ENCODE data around the gene TREML4. TPM values are rescaled to one million over a fixed set of nuclear protein-coding genes. Genes with fewer than 3 reads are reported as not detected.
A peak's percentile ranks its signal among the peaks of the same experiment; 100 is the strongest.

The TREML4 gene
- total and polyA plus RNA-seq, 4 donors, result 0.49 TPM; not detected in 3

- Histone ChIP-seq H3K27me3 (ENCODE audit: control insufficient read depth in 1 of 2, insufficient read depth in 2 of 2, low read length in 1 of 2) (no peaks in the 10 kb centered on the region), H3K27ac (ENCODE audit: low read depth in 1 of 2, low read length in 2 of 2) (no peak within 1 kb of the TSS), H3K4me1 (ENCODE audit: control insufficient read depth in 1 of 2, insufficient read depth in 2 of 2, low read length in 2 of 2) (no peaks in the 10 kb centered on the region), H3K36me3 (ENCODE audit: control insufficient read depth in 1 of 2, insufficient read depth in 2 of 2, low read length in 1 of 2) (no peaks in the 10 kb centered on the region), H3K4me3 (ENCODE audit: low read length in 2 of 2) (no peak within 1 kb of the TSS), H3K9me3 (ENCODE audit: control insufficient read depth, low read length) (no peaks in the 10 kb centered on the region)
- WGBS, 2 donors, result 74 to 80% methylated on average over 12 of the region's 12 CpGs
- ATAC-seq (ENCODE audit: low FRiP score) (peak; percentile 24), DNase-seq (no peak)
- intact Hi-C loops (cut with DNase I), result no loop called here
Measured at GRCh38 chr6:41200901-41201763, 27.0 kb upstream of the TREML4 start, which contains the start of gene TREML2. TSS of gene TREML2 (minus strand) at chr6:41201149. CDS start at chr6:41201008, 141 bp downstream.

DNA sequence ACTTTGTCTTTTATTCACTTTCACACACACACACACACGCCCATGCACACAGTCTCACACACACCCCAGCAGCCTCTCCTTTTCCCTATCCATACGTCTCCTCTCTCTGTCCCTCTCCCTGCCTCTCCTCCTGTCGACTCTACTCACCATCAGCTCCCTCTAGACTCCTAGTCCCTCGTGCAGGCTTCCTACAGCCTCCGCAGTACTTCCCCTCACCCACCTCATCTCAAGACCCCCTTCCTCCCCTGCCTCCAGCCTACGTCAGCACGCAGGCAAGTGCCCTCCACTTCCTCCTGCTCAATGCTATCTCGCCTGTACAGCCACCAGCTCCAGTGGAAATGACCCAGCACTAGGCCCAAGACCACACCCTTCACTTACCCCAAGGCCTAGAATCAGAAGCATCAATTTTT lies 26.4 kb upstream of the TREML4 start:
- no peak overlapping the region for H3K4me3 ChIP-seq (ENCODE audit: low read length in 2 of 2)
- intact Hi-C loops (cut with DNase I), result no loop called here
- no peaks in the 10 kb centered on the region for H3K4me1 ChIP-seq (ENCODE audit: control insufficient read depth in 1 of 2, insufficient read depth in 2 of 2, low read length in 2 of 2)
- WGBS, 2 donors, result 64 to 72% methylated on average over 8 of the region's 8 CpGs
- DNase-seq (no peak), ATAC-seq (ENCODE audit: low FRiP score) (no peak)
- H3K27me3 ChIP-seq (ENCODE audit: control insufficient read depth in 1 of 2, insufficient read depth in 2 of 2, low read length in 1 of 2), result no peaks in the 10 kb centered on the region
- no peaks in the 10 kb centered on the region for H3K9me3 ChIP-seq (ENCODE audit: control insufficient read depth, low read length)
- H3K36me3 ChIP-seq (ENCODE audit: control insufficient read depth in 1 of 2, insufficient read depth in 2 of 2, low read length in 1 of 2), result no peaks in the 10 kb centered on the region
- H3K27ac ChIP-seq (ENCODE audit: low read depth in 1 of 2, low read length in 2 of 2), result no peak overlapping the region

DNA sequence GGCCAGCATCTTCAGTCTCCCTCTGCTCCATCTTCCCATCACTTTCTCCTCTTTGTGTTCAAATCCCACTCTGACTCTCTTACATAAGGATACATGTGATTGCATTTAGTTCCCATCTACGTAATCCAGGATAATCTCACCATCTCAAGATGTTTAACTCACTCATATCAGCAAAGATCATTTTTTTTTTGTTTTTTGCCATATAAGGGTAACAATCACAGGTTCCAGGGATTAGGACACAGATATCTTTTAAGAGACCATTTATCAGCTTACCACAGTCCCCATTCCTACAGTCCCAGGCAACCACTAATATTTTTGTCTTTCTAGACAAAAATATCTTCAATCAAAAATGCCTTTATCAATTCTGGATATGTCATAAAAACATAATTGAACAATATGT lies 24.0 kb upstream of the TREML4 start:
- ATAC-seq (ENCODE audit: low FRiP score) (no peak), DNase-seq (no peak)
- no peaks in the 10 kb centered on the region for H3K27me3 ChIP-seq (ENCODE audit: control insufficient read depth in 1 of 2, insufficient read depth in 2 of 2, low read length in 1 of 2)
- H3K9me3 ChIP-seq (ENCODE audit: control insufficient read depth, low read length), result no peaks in the 10 kb centered on the region
- whole genome bisulfite sequencing, 2 donors, result 68 to 74% methylated on average over 1 of the region's 1 CpG
- no peak overlapping the region for H3K27ac ChIP-seq (ENCODE audit: low read depth in 1 of 2, low read length in 2 of 2)
- intact Hi-C loops (cut with DNase I), result no loop called here
- H3K36me3 ChIP-seq (ENCODE audit: control insufficient read depth in 1 of 2, insufficient read depth in 2 of 2, low read length in 1 of 2), result no peaks in the 10 kb centered on the region
- no peak overlapping the region for H3K4me3 ChIP-seq (ENCODE audit: low read length in 2 of 2)
- H3K4me1 ChIP-seq (ENCODE audit: control insufficient read depth in 1 of 2, insufficient read depth in 2 of 2, low read length in 2 of 2), result no peaks in the 10 kb centered on the region

DNA sequence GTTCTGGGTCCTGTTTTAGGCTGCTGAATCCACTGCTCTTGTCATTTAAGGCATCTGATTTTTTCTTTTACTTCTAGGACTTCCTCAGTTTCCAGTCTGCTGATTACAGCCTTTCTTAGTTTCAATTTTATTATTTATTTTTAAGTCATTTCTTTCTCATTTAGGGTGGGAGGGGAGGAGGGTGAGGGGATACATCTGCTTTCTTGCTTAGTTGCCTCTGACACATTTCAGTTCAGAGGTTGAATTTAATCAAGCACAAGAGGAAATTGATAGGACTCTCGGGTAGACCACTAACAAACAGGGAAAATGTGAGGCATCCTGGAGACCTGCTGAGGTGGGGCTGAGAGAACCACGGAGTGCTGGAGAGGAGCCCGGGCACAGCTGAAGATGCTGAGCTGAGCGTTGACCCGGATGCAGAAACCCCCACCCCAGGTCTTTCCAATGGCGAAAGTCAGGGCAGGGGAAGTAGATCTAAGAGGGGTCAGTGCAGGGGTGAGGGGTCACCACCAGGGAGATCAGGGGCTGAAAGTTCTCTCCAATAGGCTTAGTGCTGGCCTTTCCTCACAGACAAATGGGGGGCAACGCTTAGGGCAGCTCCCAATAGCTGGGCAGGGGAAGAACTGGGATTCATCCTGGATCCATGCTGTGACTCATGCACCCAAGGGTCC lies 19.6 kb upstream of the TREML4 start:
- ATAC-seq (ENCODE audit: low FRiP score) (no peak), DNase-seq (no peak)
- WGBS, 2 donors, result 79 to 84% methylated on average over 7 of the region's 7 CpGs
- Histone ChIP-seq H3K4me3 (ENCODE audit: low read length in 2 of 2) (no peak overlapping the region), H3K9me3 (ENCODE audit: control insufficient read depth, low read length) (peaks cover 1% of the 10 kb centered on the region), H3K4me1 (ENCODE audit: control insufficient read depth in 1 of 2, insufficient read depth in 2 of 2, low read length in 2 of 2) (no peaks in the 10 kb centered on the region), H3K36me3 (ENCODE audit: control insufficient read depth in 1 of 2, insufficient read depth in 2 of 2, low read length in 1 of 2) (no peaks in the 10 kb centered on the region), H3K27ac (ENCODE audit: low read depth in 1 of 2, low read length in 2 of 2) (no peak overlapping the region), H3K27me3 (ENCODE audit: control insufficient read depth in 1 of 2, insufficient read depth in 2 of 2, low read length in 1 of 2) (no peaks in the 10 kb centered on the region)
- intact Hi-C loops (cut with DNase I), result no loop called here

DNA sequence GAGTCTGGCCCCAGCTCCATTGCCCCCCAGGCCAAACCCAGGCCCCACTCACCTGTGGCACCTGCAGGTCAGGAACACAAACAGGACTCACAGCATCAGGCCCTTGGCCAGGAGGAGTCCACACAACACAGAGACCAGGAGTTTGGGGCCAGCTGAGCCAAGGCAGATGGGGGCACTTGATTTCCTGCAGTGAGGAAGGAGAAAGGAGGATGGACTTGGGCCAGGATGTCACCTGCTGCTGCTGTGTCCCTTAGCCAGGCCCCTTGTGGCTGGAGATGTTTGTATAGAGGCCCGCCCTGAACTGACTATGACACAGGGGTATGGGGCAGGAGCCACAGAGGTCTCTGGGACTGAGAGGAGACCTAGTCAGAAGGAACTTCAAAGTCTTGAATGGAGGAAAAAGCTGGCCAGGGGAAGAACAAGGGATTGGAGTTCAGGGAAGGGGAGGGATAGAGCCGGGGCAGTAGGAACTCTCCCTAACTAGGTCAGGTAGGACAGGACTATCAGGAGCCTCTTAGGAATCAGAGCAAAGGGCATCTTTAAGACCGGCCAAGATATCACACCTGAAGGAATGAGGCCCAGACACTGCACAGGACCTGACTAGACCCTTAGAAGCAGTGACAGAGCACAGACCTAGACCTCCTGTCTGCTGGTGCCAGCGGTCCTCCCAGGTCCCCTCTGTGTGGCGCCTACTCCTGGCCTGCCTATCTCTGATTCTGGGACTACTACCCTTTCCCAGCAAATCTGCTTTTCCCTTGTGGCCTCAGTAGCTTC lies 18.4 kb upstream of the TREML4 start:
- ATAC-seq (ENCODE audit: low FRiP score) (no peak), DNase-seq (no peak)
- H3K9me3 ChIP-seq (ENCODE audit: control insufficient read depth, low read length), result peaks cover 3% of the 10 kb centered on the region
- no peaks in the 10 kb centered on the region for H3K27me3 ChIP-seq (ENCODE audit: control insufficient read depth in 1 of 2, insufficient read depth in 2 of 2, low read length in 1 of 2)
- no peaks in the 10 kb centered on the region for H3K4me1 ChIP-seq (ENCODE audit: control insufficient read depth in 1 of 2, insufficient read depth in 2 of 2, low read length in 2 of 2)
- H3K36me3 ChIP-seq (ENCODE audit: control insufficient read depth in 1 of 2, insufficient read depth in 2 of 2, low read length in 1 of 2), result no peaks in the 10 kb centered on the region
- intact Hi-C loops (cut with DNase I), result no loop called here
- H3K4me3 ChIP-seq (ENCODE audit: low read length in 2 of 2), result no peak overlapping the region
- H3K27ac ChIP-seq (ENCODE audit: low read depth in 1 of 2, low read length in 2 of 2), result no peak overlapping the region
- WGBS, 2 donors, result 82% methylated on average over 5 of the region's 5 CpGs

- no peaks in the 10 kb centered on the region for H3K4me1 ChIP-seq (ENCODE audit: control insufficient read depth in 1 of 2, insufficient read depth in 2 of 2, low read length in 2 of 2)
- peaks cover 4% of the 10 kb centered on the region for H3K9me3 ChIP-seq (ENCODE audit: control insufficient read depth, low read length)
- DNase-seq (no peak), ATAC-seq (ENCODE audit: low FRiP score) (no peak)
- no peak overlapping the region for H3K27ac ChIP-seq (ENCODE audit: low read depth in 1 of 2, low read length in 2 of 2)
- no peaks in the 10 kb centered on the region for H3K27me3 ChIP-seq (ENCODE audit: control insufficient read depth in 1 of 2, insufficient read depth in 2 of 2, low read length in 1 of 2)
- intact Hi-C loops (cut with DNase I), result no loop called here
- H3K36me3 ChIP-seq (ENCODE audit: control insufficient read depth in 1 of 2, insufficient read depth in 2 of 2, low read length in 1 of 2), result no peaks in the 10 kb centered on the region
- no peak overlapping the region for H3K4me3 ChIP-seq (ENCODE audit: low read length in 2 of 2)
- WGBS, 2 donors, result 80 to 81% methylated on average over 9 of the region's 9 CpGs
Measured at GRCh38 chr6:41214559-41215238, 13.4 kb upstream of the TREML4 start.

- Histone ChIP-seq H3K4me3 (ENCODE audit: low read length in 2 of 2) (no peak overlapping the region), H3K27me3 (ENCODE audit: control insufficient read depth in 1 of 2, insufficient read depth in 2 of 2, low read length in 1 of 2) (no peaks in the 10 kb centered on the region), H3K27ac (ENCODE audit: low read depth in 1 of 2, low read length in 2 of 2) (no peak overlapping the region), H3K9me3 (ENCODE audit: control insufficient read depth, low read length) (peaks cover 4% of the 10 kb centered on the region), H3K4me1 (ENCODE audit: control insufficient read depth in 1 of 2, insufficient read depth in 2 of 2, low read length in 2 of 2) (no peaks in the 10 kb centered on the region), H3K36me3 (ENCODE audit: control insufficient read depth in 1 of 2, insufficient read depth in 2 of 2, low read length in 1 of 2) (no peaks in the 10 kb centered on the region)
- DNase-seq, result no peak
- 74 to 82% methylated on average over 5 of the region's 5 CpGs for WGBS, 2 donors
- ATAC-seq (ENCODE audit: low FRiP score), result no peak
- intact Hi-C loops (cut with DNase I), result no loop called here
Measured at GRCh38 chr6:41215777-41216176, 12.4 kb upstream of the TREML4 start.

DNA sequence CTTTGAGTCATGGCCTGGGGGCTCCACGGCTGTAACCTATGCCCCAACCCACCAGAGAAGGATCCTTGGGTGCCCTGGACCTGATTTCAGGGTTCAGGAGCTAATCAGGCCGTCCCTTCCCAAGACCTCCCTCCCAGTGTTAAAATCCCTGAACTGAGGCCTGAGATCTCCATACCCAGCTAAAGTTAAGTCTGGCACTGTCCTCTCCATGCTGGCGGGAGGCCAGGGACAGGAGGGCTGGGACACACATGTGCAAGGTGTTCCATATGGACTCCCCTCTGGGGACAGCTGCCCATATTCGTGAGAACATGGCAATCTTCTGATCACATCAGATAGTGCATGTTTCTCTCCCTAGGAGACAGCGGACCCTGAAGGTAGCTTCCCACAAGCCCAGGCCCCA lies 11.5 kb upstream of the TREML4 start:
- no peaks in the 10 kb centered on the region for H3K4me1 ChIP-seq (ENCODE audit: control insufficient read depth in 1 of 2, insufficient read depth in 2 of 2, low read length in 2 of 2)
- intact Hi-C loops (cut with DNase I), result no loop called here
- DNase-seq, result no peak
- no peaks in the 10 kb centered on the region for H3K36me3 ChIP-seq (ENCODE audit: control insufficient read depth in 1 of 2, insufficient read depth in 2 of 2, low read length in 1 of 2)
- H3K9me3 ChIP-seq (ENCODE audit: control insufficient read depth, low read length), result peaks cover 5% of the 10 kb centered on the region
- ATAC-seq (ENCODE audit: low FRiP score), result no peak
- H3K27me3 ChIP-seq (ENCODE audit: control insufficient read depth in 1 of 2, insufficient read depth in 2 of 2, low read length in 1 of 2), result no peaks in the 10 kb centered on the region
- H3K27ac ChIP-seq (ENCODE audit: low read depth in 1 of 2, low read length in 2 of 2), result no peak overlapping the region
- no peak overlapping the region for H3K4me3 ChIP-seq (ENCODE audit: low read length in 2 of 2)
- WGBS, 2 donors, result 62 to 76% methylated on average over 5 of the region's 5 CpGs

All from aorta (tissue), 5 donors.